ENCODE results near the gene GIT1. TPM values are rescaled to one million over a fixed set of nuclear protein-coding genes. Genes with fewer than 3 reads are reported as not detected.

Gene GIT1
- total and polyA plus RNA-seq, 2 of the 13 experiments (the other 11 are each of a cell fraction or from before 2014, with no cell fraction given) = 14.2 to 30.8 TPM

DNA sequence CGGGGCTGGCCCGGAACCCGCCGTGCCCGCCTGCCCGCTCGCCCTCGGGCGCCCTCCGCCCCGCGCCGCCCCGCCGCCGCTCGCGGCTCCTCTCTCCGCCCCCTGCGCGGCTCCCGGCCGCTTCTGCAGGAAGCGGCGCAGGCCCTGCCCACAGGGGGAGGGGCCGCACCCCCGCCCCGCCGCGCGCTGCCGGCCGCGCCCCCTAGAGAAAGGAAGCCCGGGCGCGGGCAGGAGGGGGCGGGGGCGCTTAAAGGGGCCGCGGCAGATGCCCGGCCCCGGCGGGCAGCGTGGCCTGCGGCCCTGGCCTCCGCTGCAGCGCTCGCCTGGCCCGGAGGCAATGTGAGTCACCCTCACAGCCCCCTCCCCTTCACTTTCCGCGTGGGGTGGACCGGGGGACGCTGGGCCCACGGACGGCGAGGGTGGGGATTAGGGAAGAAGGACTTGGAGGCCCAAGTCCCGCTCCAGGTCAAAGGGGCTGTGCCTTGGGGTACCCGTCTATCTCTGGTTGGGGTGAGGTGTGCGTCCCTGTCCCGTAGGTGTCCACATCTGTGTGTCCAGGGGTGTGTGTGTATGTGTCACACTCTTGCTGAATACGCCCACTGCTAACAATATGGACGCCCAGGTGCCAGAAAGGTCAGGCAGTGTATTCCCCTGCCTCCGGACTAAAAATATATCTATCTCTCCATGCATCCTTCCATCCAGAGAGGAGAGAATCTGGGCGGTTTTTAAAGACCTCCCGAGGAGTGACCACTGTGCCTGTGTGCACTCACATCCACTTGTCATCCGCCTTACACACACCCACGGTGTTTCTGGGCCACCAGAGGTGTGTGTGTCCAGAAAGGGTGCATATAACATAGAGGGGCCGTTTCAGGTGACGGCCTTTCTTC lies at the start of gene GIT1 (continued):
- no peak for TF ChIP-seq ZNF567 (CRISPR knock-in tag; IDR thresholded peaks at IDR 0.05; ENCODE audit: borderline replicate concordance)
- TF ChIP-seq ZNF652 (CRISPR knock-in tag; IDR thresholded peaks at IDR 0.05; ENCODE audit: borderline replicate concordance, low read depth) = no peak
- peak; percentile 17; the same call in 1 of the 2 replicates for TF ChIP-seq ZNF160 (CRISPR knock-in tag; IDR thresholded peaks at IDR 0.05)
- TF ChIP-seq ZNF737 (CRISPR knock-in tag; IDR thresholded peaks at IDR 0.05; ENCODE audit: borderline replicate concordance) = 0 out of 2 replicates have a peak, but pooled peaks have one; percentile 48
- no peak for TF ChIP-seq KMT2A (CRISPR knock-in tag; IDR thresholded peaks at IDR 0.05)
- TF ChIP-seq HNRNPUL1 (IDR thresholded peaks at IDR 0.05; ENCODE audit: low read depth, low read length) = no peak
- TF ChIP-seq, protein P1, sequence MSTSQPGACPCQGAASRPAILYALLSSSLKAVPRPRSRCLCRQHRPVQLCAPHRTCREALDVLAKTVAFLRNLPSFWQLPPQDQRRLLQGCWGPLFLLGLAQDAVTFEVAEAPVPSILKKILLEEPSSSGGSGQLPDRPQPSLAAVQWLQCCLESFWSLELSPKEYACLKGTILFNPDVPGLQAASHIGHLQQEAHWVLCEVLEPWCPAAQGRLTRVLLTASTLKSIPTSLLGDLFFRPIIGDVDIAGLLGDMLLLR (CRISPR knock-in tag; IDR thresholded peaks at IDR 0.05) = no peak
- 0 out of 2 replicates have a peak, but pooled peaks have one; percentile 17 for TF ChIP-seq ZNF343 (CRISPR knock-in tag; IDR thresholded peaks at IDR 0.05)
- TF ChIP-seq, protein P2, sequence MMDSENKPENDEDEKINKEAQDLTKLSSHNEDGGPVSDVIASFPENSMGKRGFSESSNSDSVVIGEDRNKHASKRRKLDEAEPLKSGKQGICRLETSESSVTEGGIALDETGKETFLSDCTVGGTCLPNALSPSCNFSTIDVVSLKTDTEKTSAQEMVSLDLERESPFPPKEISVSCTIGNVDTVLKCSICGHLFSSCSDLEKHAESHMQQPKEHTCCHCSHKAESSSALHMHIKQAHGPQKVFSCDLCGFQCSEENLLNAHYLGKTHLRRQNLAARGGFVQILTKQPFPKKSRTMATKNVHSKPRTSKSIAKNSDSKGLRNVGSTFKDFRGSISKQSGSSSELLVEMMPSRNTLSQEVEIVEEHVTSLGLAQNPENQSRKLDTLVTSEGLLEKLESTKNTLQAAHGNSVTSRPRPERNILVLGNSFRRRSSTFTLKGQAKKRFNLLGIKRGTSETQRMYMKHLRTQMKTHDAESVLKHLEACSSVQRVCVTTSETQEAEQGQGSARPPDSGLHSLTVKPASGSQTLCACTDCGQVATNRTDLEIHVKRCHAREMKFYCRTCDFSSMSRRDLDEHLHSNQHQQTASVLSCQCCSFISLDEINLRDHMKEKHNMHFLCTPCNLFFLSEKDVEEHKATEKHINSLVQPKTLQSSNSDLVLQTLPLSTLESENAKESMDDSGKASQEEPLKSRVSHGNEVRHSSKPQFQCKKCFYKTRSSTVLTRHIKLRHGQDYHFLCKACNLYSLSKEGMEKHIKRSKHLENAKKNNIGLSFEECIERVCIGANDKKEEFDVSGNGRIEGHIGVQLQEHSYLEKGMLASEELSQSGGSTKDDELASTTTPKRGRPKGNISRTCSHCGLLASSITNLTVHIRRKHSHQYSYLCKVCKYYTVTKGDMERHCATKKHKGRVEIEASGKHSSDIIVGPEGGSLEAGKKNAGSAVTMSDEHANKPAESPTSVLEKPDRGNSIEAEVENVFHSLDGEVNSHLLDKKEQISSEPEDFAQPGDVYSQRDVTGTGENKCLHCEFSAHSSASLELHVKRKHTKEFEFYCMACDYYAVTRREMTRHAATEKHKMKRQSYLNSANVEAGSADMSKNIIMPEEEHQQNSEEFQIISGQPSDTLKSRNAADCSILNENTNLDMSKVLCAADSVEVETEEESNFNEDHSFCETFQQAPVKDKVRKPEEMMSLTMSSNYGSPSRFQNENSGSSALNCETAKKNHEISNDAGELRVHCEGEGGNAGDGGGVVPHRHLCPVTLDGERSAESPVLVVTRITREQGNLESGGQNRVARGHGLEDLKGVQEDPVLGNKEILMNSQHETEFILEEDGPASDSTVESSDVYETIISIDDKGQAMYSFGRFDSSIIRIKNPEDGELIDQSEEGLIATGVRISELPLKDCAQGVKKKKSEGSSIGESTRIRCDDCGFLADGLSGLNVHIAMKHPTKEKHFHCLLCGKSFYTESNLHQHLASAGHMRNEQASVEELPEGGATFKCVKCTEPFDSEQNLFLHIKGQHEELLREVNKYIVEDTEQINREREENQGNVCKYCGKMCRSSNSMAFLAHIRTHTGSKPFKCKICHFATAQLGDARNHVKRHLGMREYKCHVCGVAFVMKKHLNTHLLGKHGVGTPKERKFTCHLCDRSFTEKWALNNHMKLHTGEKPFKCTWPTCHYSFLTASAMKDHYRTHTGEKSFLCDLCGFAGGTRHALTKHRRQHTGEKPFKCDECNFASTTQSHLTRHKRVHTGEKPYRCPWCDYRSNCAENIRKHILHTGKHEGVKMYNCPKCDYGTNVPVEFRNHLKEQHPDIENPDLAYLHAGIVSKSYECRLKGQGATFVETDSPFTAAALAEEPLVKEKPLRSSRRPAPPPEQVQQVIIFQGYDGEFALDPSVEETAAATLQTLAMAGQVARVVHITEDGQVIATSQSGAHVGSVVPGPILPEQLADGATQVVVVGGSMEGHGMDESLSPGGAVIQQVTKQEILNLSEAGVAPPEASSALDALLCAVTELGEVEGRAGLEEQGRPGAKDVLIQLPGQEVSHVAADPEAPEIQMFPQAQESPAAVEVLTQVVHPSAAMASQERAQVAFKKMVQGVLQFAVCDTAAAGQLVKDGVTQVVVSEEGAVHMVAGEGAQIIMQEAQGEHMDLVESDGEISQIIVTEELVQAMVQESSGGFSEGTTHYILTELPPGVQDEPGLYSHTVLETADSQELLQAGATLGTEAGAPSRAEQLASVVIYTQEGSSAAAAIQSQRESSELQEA (CRISPR knock-in tag; IDR thresholded peaks at IDR 0.05; ENCODE audit: not compliant biosample characterization) = peak; percentile 79
- TF ChIP-seq POLR2A (IDR thresholded peaks at IDR 0.05; ENCODE audit: insufficient read depth in 1 of 2, low read depth in 2 of 2, low read length in 2 of 2) = peak in 1 of 2 experiments; percentile 57; a peak in 1 of 4 replicates
- TF ChIP-seq ZNF18 (CRISPR knock-in tag; IDR thresholded peaks at IDR 0.05; ENCODE audit: insufficient replicate concordance) = no peak
- TF ChIP-seq, protein P3, sequence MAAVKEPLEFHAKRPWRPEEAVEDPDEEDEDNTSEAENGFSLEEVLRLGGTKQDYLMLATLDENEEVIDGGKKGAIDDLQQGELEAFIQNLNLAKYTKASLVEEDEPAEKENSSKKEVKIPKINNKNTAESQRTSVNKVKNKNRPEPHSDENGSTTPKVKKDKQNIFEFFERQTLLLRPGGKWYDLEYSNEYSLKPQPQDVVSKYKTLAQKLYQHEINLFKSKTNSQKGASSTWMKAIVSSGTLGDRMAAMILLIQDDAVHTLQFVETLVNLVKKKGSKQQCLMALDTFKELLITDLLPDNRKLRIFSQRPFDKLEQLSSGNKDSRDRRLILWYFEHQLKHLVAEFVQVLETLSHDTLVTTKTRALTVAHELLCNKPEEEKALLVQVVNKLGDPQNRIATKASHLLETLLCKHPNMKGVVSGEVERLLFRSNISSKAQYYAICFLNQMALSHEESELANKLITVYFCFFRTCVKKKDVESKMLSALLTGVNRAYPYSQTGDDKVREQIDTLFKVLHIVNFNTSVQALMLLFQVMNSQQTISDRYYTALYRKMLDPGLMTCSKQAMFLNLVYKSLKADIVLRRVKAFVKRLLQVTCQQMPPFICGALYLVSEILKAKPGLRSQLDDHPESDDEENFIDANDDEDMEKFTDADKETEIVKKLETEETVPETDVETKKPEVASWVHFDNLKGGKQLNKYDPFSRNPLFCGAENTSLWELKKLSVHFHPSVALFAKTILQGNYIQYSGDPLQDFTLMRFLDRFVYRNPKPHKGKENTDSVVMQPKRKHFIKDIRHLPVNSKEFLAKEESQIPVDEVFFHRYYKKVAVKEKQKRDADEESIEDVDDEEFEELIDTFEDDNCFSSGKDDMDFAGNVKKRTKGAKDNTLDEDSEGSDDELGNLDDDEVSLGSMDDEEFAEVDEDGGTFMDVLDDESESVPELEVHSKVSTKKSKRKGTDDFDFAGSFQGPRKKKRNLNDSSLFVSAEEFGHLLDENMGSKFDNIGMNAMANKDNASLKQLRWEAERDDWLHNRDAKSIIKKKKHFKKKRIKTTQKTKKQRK (IDR thresholded peaks at IDR 0.05; ENCODE audit: low read length) = no peak
- TF ChIP-seq ESRRA (CRISPR knock-in tag; IDR thresholded peaks at IDR 0.05; ENCODE audit: low read depth) = no peak
- TF ChIP-seq ZFP62 (CRISPR knock-in tag; IDR thresholded peaks at IDR 0.05) = no peak
